Skin epidermis (tissue), 12 donors: Measurements from ENCODE around the gene MAP4.
A peak's percentile ranks its signal among the peaks of the same experiment; 100 is the strongest.
"Not testable (repeated sequence)": the region's sequence is repeated elsewhere in the genome, so short reads cannot be mapped to it uniquely, and the experiment has no call there.

Source experiments
- H3K27ac ChIP-seq, 21 experiments: fragments of 200-600 bp; sonication (generic) in 11 of 21; one replicate each; pipeline ENCODE4 v1.5.0; 2020; ENCODE audit warnings: mild to moderate bottlenecking in 3 of 21, inconsistent platforms in 2 of 21, moderate library complexity in 2 of 21
- H3K4me3 ChIP-seq, 7 experiments: fragments of 200-600 bp; sonication (generic) in 2 of 7; one replicate each; pipeline ENCODE4 v1.5.0; 2020; ENCODE audit warnings: inconsistent platforms in 2 of 7, mild to moderate bottlenecking in 2 of 7, moderate library complexity in 1 of 7

The MAP4 gene

GRCh38 chr3:48022178-48022577, 6.0 kb upstream of the MAP4 start:
- no peak overlapping the region for H3K27ac ChIP-seq
- H3K4me3 ChIP-seq: no peak overlapping the region

- Histone ChIP-seq H3K4me3 (no peak overlapping the region), H3K27ac (no peak overlapping the region)
Measured at GRCh38 chr3:48018841-48019240, 2.6 kb upstream of the MAP4 start.

- no peak overlapping the region for H3K4me3 ChIP-seq
- H3K27ac ChIP-seq: peak overlapping the region in 1 of 21 experiments; percentile 54
Measured at GRCh38 chr3:48015431-48016180, 610 bp downstream of the MAP4 start.

GRCh38 chr3:48014358-48014757, 1.9 kb downstream of the MAP4 start:
- H3K27ac ChIP-seq: peak overlapping the region in 4 of 21 experiments; percentile 1 to 17 (median 11)
- H3K4me3 ChIP-seq: no peak overlapping the region

GRCh38 chr3:48013288-48013980, 2.8 kb downstream of the MAP4 start:
- H3K4me3 ChIP-seq: no peak overlapping the region
- H3K27ac ChIP-seq: peak overlapping the region in 4 of 21 experiments; percentile 1 to 42 (median 14)

GRCh38 chr3:48012659-48013058, 3.6 kb downstream of the MAP4 start:
- no peak overlapping the region for H3K4me3 ChIP-seq
- no peak overlapping the region for H3K27ac ChIP-seq

- H3K27ac ChIP-seq, H3K4me3 ChIP-seq: not testable (repeated sequence)
Measured at GRCh38 chr3:48008066-48008465, 8.2 kb downstream of the MAP4 start.

- H3K27ac ChIP-seq: not testable (repeated sequence)
Measured at GRCh38 chr3:48007361-48007760, 8.9 kb downstream of the MAP4 start.

GRCh38 chr3:48006794-48007193, 9.4 kb downstream of the MAP4 start:
- H3K27ac ChIP-seq, H3K4me3 ChIP-seq: not testable (repeated sequence)

More at GRCh38 chr3:48007361-48007760, 8.9 kb downstream of the MAP4 start:
- H3K4me3 ChIP-seq: not testable (repeated sequence)

- Histone ChIP-seq H3K4me3 (no peak overlapping the region), H3K27ac (no peak overlapping the region)
Measured at GRCh38 chr3:48004694-48005093, 11.5 kb downstream of the MAP4 start.

- H3K27ac ChIP-seq: no peak overlapping the region
- no peak overlapping the region for H3K4me3 ChIP-seq
Measured at GRCh38 chr3:48002787-48003186, 13.4 kb downstream of the MAP4 start.

GRCh38 chr3:48001991-48002390, 14.2 kb downstream of the MAP4 start:
- no peak overlapping the region for H3K27ac ChIP-seq
- H3K4me3 ChIP-seq: no peak overlapping the region

GRCh38 chr3:48000212-48000611, 16.0 kb downstream of the MAP4 start:
- no peak overlapping the region for H3K4me3 ChIP-seq
- no peak overlapping the region for H3K27ac ChIP-seq

- Histone ChIP-seq H3K4me3 (no peak overlapping the region), H3K27ac (no peak overlapping the region)
Measured at GRCh38 chr3:47996440-47996839, 19.8 kb downstream of the MAP4 start.

GRCh38 chr3:47994180-47994579, 22.0 kb downstream of the MAP4 start:
- no peak overlapping the region for H3K27ac ChIP-seq

GRCh38 chr3:47991341-47991740, 24.9 kb downstream of the MAP4 start:
- Histone ChIP-seq H3K4me3 (no peak overlapping the region), H3K27ac (no peak overlapping the region)

More at GRCh38 chr3:47994180-47994579, 22.0 kb downstream of the MAP4 start:
- no peak overlapping the region for H3K4me3 ChIP-seq

GRCh38 chr3:47989981-47990440, 26.2 kb downstream of the MAP4 start:
- H3K27ac ChIP-seq: no peak overlapping the region
- H3K4me3 ChIP-seq: no peak overlapping the region

- peak overlapping the region in 2 of 21 experiments; percentile 13 to 27 for H3K27ac ChIP-seq
- H3K4me3 ChIP-seq: no peak overlapping the region
Measured at GRCh38 chr3:47985381-47985780, 30.8 kb downstream of the MAP4 start.

GRCh38 chr3:47984075-47984728, 32.0 kb downstream of the MAP4 start:
- no peak overlapping the region for H3K4me3 ChIP-seq
- peak overlapping the region in 1 of 21 experiments; percentile 13 for H3K27ac ChIP-seq

- no peak overlapping the region for H3K27ac ChIP-seq
Measured at GRCh38 chr3:47980795-47981194, 35.4 kb downstream of the MAP4 start.

GRCh38 chr3:47979070-47979469, 37.1 kb downstream of the MAP4 start:
- H3K4me3 ChIP-seq: no peak overlapping the region
- H3K27ac ChIP-seq: no peak overlapping the region

More at GRCh38 chr3:47980795-47981194, 35.4 kb downstream of the MAP4 start:
- H3K4me3 ChIP-seq: no peak overlapping the region
